Right atrium auricular region (tissue), 2 donors: ENCODE results near the gene GAB2. TPM values are rescaled to one million over a fixed set of nuclear protein-coding genes. Genes with fewer than 3 reads are reported as not detected.

Source experiments
- DNase-seq: peaks from one replicate; pipeline ENCODE4 v3.0.0-alpha.2; 2019; ENCODE audit warnings: low spot score
- H3K27ac ChIP-seq, 2 donors: fragments of 200-600 bp; sonication (generic); 1 replicate in 1 of 2; 2 replicates in 1 of 2; pipeline ENCODE4 v1.5.1; 2016 to 2019
- H3K27me3 ChIP-seq, 2 donors: fragments of 200-600 bp; sonication (generic); one replicate each; pipeline versions ENCODE4 v1.5.1 to v1.6.0; 2017 to 2019
- H3K36me3 ChIP-seq: fragments of 200-600 bp; sonication (generic); one replicate; pipeline ENCODE4 v1.5.1; 2016
- H3K4me1 ChIP-seq, 2 donors: fragments of 200-600 bp; sonication (generic); one replicate each; pipeline versions ENCODE4 v1.5.1 to v1.6.0; 2017 to 2019
- H3K4me3 ChIP-seq, 2 donors: fragments of 200-600 bp; sonication (generic); 1 replicate in 1 of 2; 2 replicates in 1 of 2; pipeline ENCODE4 v1.5.1; 2017 to 2019; ENCODE audit warnings: mild to moderate bottlenecking in 1 of 2, moderate library complexity in 1 of 2
- H3K9me3 ChIP-seq, 2 donors: fragments of 200-600 bp; sonication (generic); one replicate each; pipeline ENCODE4 v1.5.1; 2019
- total RNA-seq, 2 donors: library from RNA; depleted of rRNA; stranded (reverse); fragments of >200 nt; gene quantifications; one replicate each; pipeline ENCODE4 v1.1.0, GENCODE V29; 2016
- TF ChIP-seq, protein P1 (sequence below), 2 donors: fragments of 200-600 bp; sonication (generic); IDR thresholded peaks; one replicate each; pipeline ENCODE4 v1.5.1; 2019; ENCODE audit warnings: antibody characterized with exemption in 2 of 2

The GAB2 gene
- total RNA-seq, 2 donors from 2014 or later = 22.0 to 33.7 TPM

DNA sequence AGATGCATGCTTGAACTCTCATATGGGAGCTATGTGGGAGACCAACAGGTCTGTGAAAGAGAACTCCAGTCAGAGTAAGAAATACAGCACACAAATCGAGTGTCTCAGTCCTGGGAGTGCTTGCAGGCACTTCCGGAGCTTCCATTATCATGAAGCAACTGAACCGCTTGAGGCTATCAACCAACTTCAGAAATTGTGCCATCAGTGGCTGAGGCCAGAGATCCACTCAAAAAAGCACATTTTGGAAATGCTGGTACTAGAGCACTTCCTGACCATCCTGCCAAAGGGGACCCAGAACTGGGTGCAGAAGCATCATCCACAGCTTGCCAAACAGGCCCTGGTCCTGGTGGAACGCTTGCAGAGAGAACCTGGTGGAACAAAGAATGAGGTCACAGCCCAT is 33.4 kb downstream of the GAB2 start:
- Histone ChIP-seq H3K4me1 (peaks cover 0 to 29% of the 10 kb centered on the region in 2 donors), H3K9me3 (peaks cover 0 to 4% of the 10 kb centered on the region in 2 donors), H3K27me3 (no peaks in the 10 kb centered on the region), H3K36me3 (no peaks in the 10 kb centered on the region), H3K27ac (no peak overlapping the region), H3K4me3 (no peak overlapping the region)
- DNase-seq = no peak
- TF ChIP-seq, protein P1, sequence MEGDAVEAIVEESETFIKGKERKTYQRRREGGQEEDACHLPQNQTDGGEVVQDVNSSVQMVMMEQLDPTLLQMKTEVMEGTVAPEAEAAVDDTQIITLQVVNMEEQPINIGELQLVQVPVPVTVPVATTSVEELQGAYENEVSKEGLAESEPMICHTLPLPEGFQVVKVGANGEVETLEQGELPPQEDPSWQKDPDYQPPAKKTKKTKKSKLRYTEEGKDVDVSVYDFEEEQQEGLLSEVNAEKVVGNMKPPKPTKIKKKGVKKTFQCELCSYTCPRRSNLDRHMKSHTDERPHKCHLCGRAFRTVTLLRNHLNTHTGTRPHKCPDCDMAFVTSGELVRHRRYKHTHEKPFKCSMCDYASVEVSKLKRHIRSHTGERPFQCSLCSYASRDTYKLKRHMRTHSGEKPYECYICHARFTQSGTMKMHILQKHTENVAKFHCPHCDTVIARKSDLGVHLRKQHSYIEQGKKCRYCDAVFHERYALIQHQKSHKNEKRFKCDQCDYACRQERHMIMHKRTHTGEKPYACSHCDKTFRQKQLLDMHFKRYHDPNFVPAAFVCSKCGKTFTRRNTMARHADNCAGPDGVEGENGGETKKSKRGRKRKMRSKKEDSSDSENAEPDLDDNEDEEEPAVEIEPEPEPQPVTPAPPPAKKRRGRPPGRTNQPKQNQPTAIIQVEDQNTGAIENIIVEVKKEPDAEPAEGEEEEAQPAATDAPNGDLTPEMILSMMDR (IDR thresholded peaks at IDR 0.05) = no peak

GRCh38 chr11:78381865-78382264 is 35.8 kb downstream of the GAB2 start:
- Histone ChIP-seq H3K9me3 (peaks cover 0 to 4% of the 10 kb centered on the region in 2 donors), H3K27ac (no peak overlapping the region), H3K36me3 (no peaks in the 10 kb centered on the region), H3K27me3 (no peaks in the 10 kb centered on the region), H3K4me1 (peaks cover 0 to 28% of the 10 kb centered on the region in 2 donors), H3K4me3 (no peak overlapping the region)
- TF ChIP-seq, protein P1 (IDR thresholded peaks at IDR 0.05) = no peak
- DNase-seq = no peak

GRCh38 chr11:78380615-78381051 is 37.0 kb downstream of the GAB2 start:
- Histone ChIP-seq H3K9me3 (peaks cover 0 to 4% of the 10 kb centered on the region in 2 donors), H3K36me3 (no peaks in the 10 kb centered on the region), H3K27me3 (no peaks in the 10 kb centered on the region), H3K4me3 (no peak overlapping the region), H3K27ac (no peak overlapping the region), H3K4me1 (peaks cover 0 to 21% of the 10 kb centered on the region in 2 donors)
- DNase-seq = no peak
- TF ChIP-seq, protein P1 (IDR thresholded peaks at IDR 0.05) = no peak

GRCh38 chr11:78379039-78379670 is 38.5 kb downstream of the GAB2 start:
- Histone ChIP-seq H3K27me3 (no peaks in the 10 kb centered on the region), H3K4me1 (peaks cover 0 to 21% of the 10 kb centered on the region in 2 donors), H3K9me3 (no peaks in the 10 kb centered on the region), H3K4me3 (no peak overlapping the region), H3K36me3 (no peaks in the 10 kb centered on the region), H3K27ac (no peak overlapping the region)
- DNase-seq = no peak
- TF ChIP-seq, protein P1 (IDR thresholded peaks at IDR 0.05) = no peak

DNA sequence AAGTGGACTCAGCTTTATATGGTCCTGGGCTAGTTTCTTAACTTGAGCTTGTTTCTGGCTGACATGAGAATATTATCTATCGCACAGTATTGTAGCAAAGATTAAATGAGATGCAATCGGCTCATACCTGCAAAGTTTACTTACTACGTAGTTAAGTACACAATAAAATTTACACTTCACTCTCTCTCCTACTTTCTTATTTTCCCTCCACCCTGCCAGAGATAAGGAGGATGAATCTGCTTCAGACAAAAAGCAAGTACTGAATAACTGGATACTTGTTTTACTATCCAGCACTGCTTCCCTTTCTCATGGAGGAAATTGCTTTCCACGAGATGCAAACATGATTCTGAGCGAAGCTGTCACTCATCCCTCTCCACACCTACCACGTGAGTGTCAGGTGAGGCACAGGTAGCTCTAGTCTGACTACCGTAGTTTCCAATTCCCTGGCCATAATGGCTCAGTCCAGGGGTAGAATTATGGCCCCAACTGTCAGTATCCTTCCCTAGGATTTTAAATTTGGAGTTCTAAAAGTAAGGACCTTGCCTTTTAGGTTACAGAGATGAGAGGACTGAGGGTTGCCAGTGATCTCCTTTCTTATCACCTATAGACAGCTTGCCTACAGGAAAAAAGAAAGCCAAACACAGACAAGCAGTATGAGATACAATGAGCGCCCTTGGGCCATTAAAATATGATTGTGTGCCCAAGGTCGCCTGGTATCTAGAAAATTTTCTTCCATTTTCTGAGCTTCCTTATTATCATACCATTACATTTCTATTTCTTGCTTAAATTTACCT is 39.8 kb downstream of the GAB2 start:
- TF ChIP-seq, protein P1 (IDR thresholded peaks at IDR 0.05) = no peak
- no peak for DNase-seq
- H3K4me1 ChIP-seq = peaks cover 0 to 21% of the 10 kb centered on the region in 2 donors

More for the DNA sequence above, 39.8 kb downstream of the GAB2 start:
- no peaks in the 10 kb centered on the region for H3K36me3 ChIP-seq
- no peaks in the 10 kb centered on the region for H3K9me3 ChIP-seq
- H3K4me3 ChIP-seq = no peak overlapping the region
- H3K27me3 ChIP-seq = no peaks in the 10 kb centered on the region
- H3K27ac ChIP-seq = no peak overlapping the region
